ENCODE data around the gene CAPZB. TPM values are rescaled to one million over a fixed set of nuclear protein-coding genes. Genes with fewer than 3 reads are reported as not detected.

Gene CAPZB
- total RNA-seq, 6 experiments from 2014 or later = 565 to 646 (median 603) TPM

GRCh38 chr1:19416921-19417470 lies 68.3 kb downstream of the CAPZB start:
- H3K9me3 Mint-ChIP-seq = no peaks in the 10 kb centered on the region
- H3K27me3 Mint-ChIP-seq (ENCODE audit: insufficient read depth) = peaks cover 4% of the 10 kb centered on the region; the same call in 1 of the 2 replicates
- no peak for TF ChIP-seq CTCF (IDR thresholded peaks at IDR 0.05)
- peak overlapping the region; percentile 93 for H3K27ac Mint-ChIP-seq
- peaks cover 78% of the 10 kb centered on the region for H3K4me1 Mint-ChIP-seq (ENCODE audit: low read depth)
- H3K4me3 Mint-ChIP-seq = no peak overlapping the region
- no peak for DNase-seq
- H3K36me3 Mint-ChIP-seq (ENCODE audit: low read depth) = peaks cover 31% of the 10 kb centered on the region

GRCh38 chr1:19416145-19416544 lies 69.2 kb downstream of the CAPZB start:
- peaks cover 75% of the 10 kb centered on the region for H3K4me1 Mint-ChIP-seq (ENCODE audit: low read depth)
- H3K27me3 Mint-ChIP-seq (ENCODE audit: insufficient read depth) = peaks cover 4% of the 10 kb centered on the region; the same call in 1 of the 2 replicates
- no peak for TF ChIP-seq CTCF (IDR thresholded peaks at IDR 0.05)
- peaks cover 37% of the 10 kb centered on the region for H3K36me3 Mint-ChIP-seq (ENCODE audit: low read depth)
- H3K4me3 Mint-ChIP-seq = no peak overlapping the region
- DNase-seq = no peak
- no peaks in the 10 kb centered on the region for H3K9me3 Mint-ChIP-seq
- H3K27ac Mint-ChIP-seq = peak overlapping the region; percentile 56

GRCh38 chr1:19414515-19415121 lies 70.7 kb downstream of the CAPZB start:
- no peak overlapping the region for H3K4me3 Mint-ChIP-seq
- no peaks in the 10 kb centered on the region for H3K9me3 Mint-ChIP-seq
- H3K4me1 Mint-ChIP-seq (ENCODE audit: low read depth) = peaks cover 70% of the 10 kb centered on the region
- no peak for TF ChIP-seq CTCF (IDR thresholded peaks at IDR 0.05)
- H3K36me3 Mint-ChIP-seq (ENCODE audit: low read depth) = peaks cover 43% of the 10 kb centered on the region
- H3K27ac Mint-ChIP-seq = peak overlapping the region; percentile 58
- peaks cover 4% of the 10 kb centered on the region; the same call in 1 of the 2 replicates for H3K27me3 Mint-ChIP-seq (ENCODE audit: insufficient read depth)
- DNase-seq = no peak

GRCh38 chr1:19413999-19414398 lies 71.3 kb downstream of the CAPZB start:
- Mint-ChIP-seq H3K4me3 (no peak overlapping the region), H3K36me3 (ENCODE audit: low read depth) (peaks cover 49% of the 10 kb centered on the region), H3K27ac (peak overlapping the region; percentile 58), H3K4me1 (ENCODE audit: low read depth) (peaks cover 70% of the 10 kb centered on the region), H3K27me3 (ENCODE audit: insufficient read depth) (no peaks in the 10 kb centered on the region), H3K9me3 (no peaks in the 10 kb centered on the region)
- DNase-seq = no peak
- no peak for TF ChIP-seq CTCF (IDR thresholded peaks at IDR 0.05)

- Mint-ChIP-seq H3K4me3 (no peak overlapping the region), H3K27me3 (ENCODE audit: insufficient read depth) (no peaks in the 10 kb centered on the region), H3K4me1 (ENCODE audit: low read depth) (peaks cover 66% of the 10 kb centered on the region), H3K9me3 (no peaks in the 10 kb centered on the region), H3K27ac (no peak overlapping the region), H3K36me3 (ENCODE audit: low read depth) (peaks cover 42% of the 10 kb centered on the region)
- no peak for TF ChIP-seq CTCF (IDR thresholded peaks at IDR 0.05)
- no peak for DNase-seq
Measured at GRCh38 chr1:19412654-19413053, 72.7 kb downstream of the CAPZB start.

Measured in HFFc6 (cell line).